Glutamatergic neuron (in vitro differentiated cells): ENCODE measurements around the gene C17orf75. TPM values are rescaled to one million over a fixed set of nuclear protein-coding genes. Genes with fewer than 3 reads are reported as not detected.
"Not testable (repeated sequence)": the region's sequence is repeated elsewhere in the genome, so short reads cannot be mapped to it uniquely, and the experiment has no call there.

Source experiments
- DNase-seq: peaks from one replicate; pipeline ENCODE4 v3.0.0; 2022
- H3K27ac Mint-ChIP-seq: one replicate; pipeline ENCODE4 v1.8.0; 2020; ENCODE audit warnings: mild to moderate bottlenecking, mixed read lengths, inconsistent platforms; ENCODE audit not compliant: unreplicated experiment
- H3K27me3 Mint-ChIP-seq: one replicate; pipeline ENCODE4 v1.8.0; 2020; ENCODE audit warnings: mild to moderate bottlenecking, moderate library complexity, mixed read lengths, inconsistent platforms; ENCODE audit not compliant: unreplicated experiment
- H3K36me3 Mint-ChIP-seq: one replicate; pipeline ENCODE4 v1.8.0; 2020; ENCODE audit warnings: mild to moderate bottlenecking, mixed read lengths, inconsistent platforms; ENCODE audit not compliant: unreplicated experiment
- H3K4me1 Mint-ChIP-seq: one replicate; pipeline ENCODE4 v1.8.0; 2020; ENCODE audit warnings: mild to moderate bottlenecking, low read depth, mixed read lengths, inconsistent platforms; ENCODE audit not compliant: unreplicated experiment
- H3K4me3 Mint-ChIP-seq: one replicate; pipeline ENCODE4 v1.8.0; 2020; ENCODE audit warnings: mild to moderate bottlenecking, mixed read lengths, inconsistent platforms; ENCODE audit not compliant: unreplicated experiment
- H3K9me3 Mint-ChIP-seq: one replicate; pipeline ENCODE4 v1.8.0; 2020; ENCODE audit warnings: mild to moderate bottlenecking, moderate library complexity, mixed read lengths, inconsistent platforms; ENCODE audit not compliant: unreplicated experiment
- total RNA-seq: library from RNA; stranded (reverse); fragmentation: NEBNext Ultra II Directional; extraction: Animal tissue kit (Norgen Biotek cat#: 25700); gene quantifications from one replicate; pipeline ENCODE4 v1.2.1, GENCODE V29; 2021; ENCODE audit not compliant: unreplicated experiment
- TF ChIP-seq, protein P1 (sequence below): fragments of 200-600 bp; sonication (generic); IDR thresholded peaks from one replicate; pipeline ENCODE4 v1.5.0; 2021; ENCODE audit not compliant: partially characterized antibody, unreplicated experiment

C17orf75 gene
- total RNA-seq, 1 donor from 2014 or later: 48.9 TPM

DNA sequence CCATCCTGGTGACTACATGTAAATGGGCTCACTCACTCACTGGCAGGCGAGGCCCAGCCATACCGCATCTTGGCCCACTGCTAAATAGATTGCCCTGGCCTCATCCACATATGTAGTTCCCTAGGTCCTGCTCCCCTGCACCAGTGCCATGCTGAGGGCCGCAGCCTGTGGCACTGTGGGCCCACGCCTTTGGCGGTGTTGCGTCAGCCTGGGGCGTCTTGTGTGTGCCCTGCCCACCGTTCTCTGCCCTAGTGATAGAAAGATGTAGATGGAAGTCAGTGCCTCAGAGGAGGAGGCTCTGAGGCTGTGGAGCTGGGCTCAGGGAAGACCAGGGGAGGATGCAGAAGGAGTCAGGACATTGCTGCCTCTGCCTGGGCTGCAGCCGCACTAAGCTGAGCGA is 18.9 kb downstream of the C17orf75 start:
- peak overlapping the region; percentile 52 for H3K27ac Mint-ChIP-seq
- peaks cover 8% of the 10 kb centered on the region for H3K27me3 Mint-ChIP-seq
- peaks cover 20% of the 10 kb centered on the region for H3K9me3 Mint-ChIP-seq
- H3K36me3 Mint-ChIP-seq: no peaks in the 10 kb centered on the region
- H3K4me1 Mint-ChIP-seq: peaks cover 8% of the 10 kb centered on the region
- DNase-seq: no peak
- no peak overlapping the region for H3K4me3 Mint-ChIP-seq
- TF ChIP-seq, protein P1, sequence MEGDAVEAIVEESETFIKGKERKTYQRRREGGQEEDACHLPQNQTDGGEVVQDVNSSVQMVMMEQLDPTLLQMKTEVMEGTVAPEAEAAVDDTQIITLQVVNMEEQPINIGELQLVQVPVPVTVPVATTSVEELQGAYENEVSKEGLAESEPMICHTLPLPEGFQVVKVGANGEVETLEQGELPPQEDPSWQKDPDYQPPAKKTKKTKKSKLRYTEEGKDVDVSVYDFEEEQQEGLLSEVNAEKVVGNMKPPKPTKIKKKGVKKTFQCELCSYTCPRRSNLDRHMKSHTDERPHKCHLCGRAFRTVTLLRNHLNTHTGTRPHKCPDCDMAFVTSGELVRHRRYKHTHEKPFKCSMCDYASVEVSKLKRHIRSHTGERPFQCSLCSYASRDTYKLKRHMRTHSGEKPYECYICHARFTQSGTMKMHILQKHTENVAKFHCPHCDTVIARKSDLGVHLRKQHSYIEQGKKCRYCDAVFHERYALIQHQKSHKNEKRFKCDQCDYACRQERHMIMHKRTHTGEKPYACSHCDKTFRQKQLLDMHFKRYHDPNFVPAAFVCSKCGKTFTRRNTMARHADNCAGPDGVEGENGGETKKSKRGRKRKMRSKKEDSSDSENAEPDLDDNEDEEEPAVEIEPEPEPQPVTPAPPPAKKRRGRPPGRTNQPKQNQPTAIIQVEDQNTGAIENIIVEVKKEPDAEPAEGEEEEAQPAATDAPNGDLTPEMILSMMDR: no peak

DNA sequence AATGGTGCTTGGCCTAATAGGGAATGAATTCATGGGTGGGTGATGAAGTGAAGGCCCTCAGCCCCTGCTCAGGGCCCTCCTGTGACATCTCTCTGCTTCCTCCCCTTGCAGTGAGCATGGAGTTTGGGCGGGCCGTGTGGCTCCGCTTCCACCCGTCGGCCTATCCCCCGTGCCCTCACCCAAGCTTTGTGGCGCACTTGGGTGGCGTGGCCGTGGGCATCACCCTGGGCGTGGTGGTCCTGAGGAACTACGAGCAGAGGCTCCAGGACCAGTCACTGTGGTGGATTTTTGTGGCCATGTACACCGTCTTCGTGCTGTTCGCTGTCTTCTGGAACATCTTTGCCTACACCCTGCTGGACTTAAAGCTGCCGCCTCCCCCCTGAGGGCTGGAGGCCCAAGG is 21.1 kb downstream of the C17orf75 start:
- Mint-ChIP-seq H3K9me3 (peaks cover 20% of the 10 kb centered on the region), H3K27ac (no peak overlapping the region), H3K4me1 (peaks cover 8% of the 10 kb centered on the region), H3K4me3 (no peak overlapping the region), H3K27me3 (peaks cover 11% of the 10 kb centered on the region), H3K36me3 (peaks cover 7% of the 10 kb centered on the region)
- no peak for DNase-seq
- TF ChIP-seq, protein P1: no peak

DNA sequence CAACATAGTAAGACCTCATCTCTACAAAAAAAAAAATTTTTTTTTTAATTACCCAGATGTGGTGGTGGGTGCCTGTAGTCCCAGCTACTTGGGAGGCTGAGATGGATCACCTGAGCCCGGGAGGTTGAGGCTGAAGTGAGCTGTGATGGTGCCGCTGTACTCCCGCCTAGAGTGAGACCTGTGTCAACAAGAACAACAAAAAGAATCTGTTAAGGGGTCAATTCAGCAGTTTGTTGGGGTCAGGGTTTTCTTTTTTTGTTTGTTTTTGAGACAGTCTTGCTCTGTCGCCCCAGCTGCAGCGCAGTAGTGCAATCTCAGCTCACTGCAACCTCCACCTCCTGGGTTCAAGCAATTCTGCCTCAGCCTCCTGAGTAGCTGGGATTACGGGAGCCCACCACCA is 21.9 kb downstream of the C17orf75 start:
- H3K9me3 Mint-ChIP-seq: peaks cover 20% of the 10 kb centered on the region
- not testable (repeated sequence) for H3K4me3 Mint-ChIP-seq, H3K4me1 Mint-ChIP-seq, DNase-seq, H3K27ac Mint-ChIP-seq
- H3K27me3 Mint-ChIP-seq: peaks cover 11% of the 10 kb centered on the region
- peaks cover 11% of the 10 kb centered on the region for H3K36me3 Mint-ChIP-seq

DNA sequence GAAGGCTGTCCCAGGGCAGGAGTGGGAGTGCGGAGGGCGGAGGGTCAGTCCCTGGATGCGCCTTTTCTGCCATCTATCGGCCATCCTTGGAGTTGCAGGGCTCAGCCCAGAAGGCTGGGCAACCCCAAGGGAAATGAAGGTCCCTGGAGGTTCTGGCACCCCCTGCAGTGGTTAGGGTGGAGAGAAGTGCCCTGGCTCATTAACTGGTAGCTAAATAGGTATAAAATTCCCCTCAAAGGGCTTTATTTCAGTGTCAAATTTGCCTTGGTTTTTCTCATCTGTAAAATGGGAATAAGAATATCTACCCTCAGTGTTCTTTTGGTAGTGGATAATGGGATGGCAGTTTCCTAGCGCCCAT is 22.4 kb downstream of the C17orf75 start:
- peaks cover 11% of the 10 kb centered on the region for H3K36me3 Mint-ChIP-seq
- H3K9me3 Mint-ChIP-seq: peaks cover 19% of the 10 kb centered on the region

DNA sequence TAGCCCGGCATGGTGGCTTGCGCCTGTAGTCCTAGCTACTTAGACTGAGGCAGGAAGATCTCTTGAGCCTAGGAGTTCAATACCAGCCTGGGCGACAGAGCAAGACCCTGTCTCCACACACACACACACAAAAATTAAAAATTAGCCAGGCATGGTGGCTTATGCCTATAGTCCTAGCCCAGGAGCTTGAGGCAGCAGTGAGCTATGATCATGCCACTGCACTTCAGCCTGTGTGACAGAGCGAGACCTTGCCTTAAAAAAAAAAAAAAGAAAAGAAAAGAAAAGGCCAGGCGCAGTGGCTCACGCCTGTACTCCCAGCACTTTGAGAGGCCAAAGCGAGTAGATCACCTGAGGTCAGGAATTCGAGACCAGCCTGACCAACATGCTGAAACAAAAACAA is 23.9 kb downstream of the C17orf75 start:
- H3K27me3 Mint-ChIP-seq: peaks cover 14% of the 10 kb centered on the region
- no peak overlapping the region for H3K27ac Mint-ChIP-seq
- no peak for DNase-seq
- H3K9me3 Mint-ChIP-seq: peaks cover 15% of the 10 kb centered on the region
- TF ChIP-seq, protein P1: no peak
- H3K4me1 Mint-ChIP-seq: peaks cover 11% of the 10 kb centered on the region
- no peak overlapping the region for H3K4me3 Mint-ChIP-seq
- peaks cover 11% of the 10 kb centered on the region for H3K36me3 Mint-ChIP-seq

More for the DNA sequence above, 22.4 kb downstream of the C17orf75 start:
- peaks cover 16% of the 10 kb centered on the region for H3K27me3 Mint-ChIP-seq
- peak; percentile 83 for DNase-seq
- no peak overlapping the region for H3K27ac Mint-ChIP-seq
- TF ChIP-seq, protein P1: peak; percentile 95
- peaks cover 13% of the 10 kb centered on the region for H3K4me1 Mint-ChIP-seq
- no peak overlapping the region for H3K4me3 Mint-ChIP-seq

DNA sequence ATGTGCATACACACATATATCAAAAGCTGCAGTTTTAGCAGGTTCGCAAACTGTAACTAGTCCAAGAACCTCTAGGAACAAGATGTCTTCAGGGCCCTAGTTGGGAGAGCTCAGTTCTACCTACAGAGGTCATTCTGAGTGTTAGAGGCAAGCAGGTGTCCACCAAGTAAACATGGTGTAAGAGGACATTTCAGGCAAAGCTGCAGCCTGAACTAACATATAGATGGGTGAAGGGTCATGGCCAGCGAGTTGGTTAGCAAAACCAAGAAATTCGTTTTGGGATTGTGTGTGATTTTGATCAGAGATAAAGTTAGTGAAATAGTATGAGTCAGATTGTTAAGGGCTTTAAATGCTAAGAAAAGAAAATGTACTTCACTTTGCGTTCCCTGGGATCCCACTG is 24.6 kb downstream of the C17orf75 start:
- Mint-ChIP-seq H3K4me3 (no peak overlapping the region), H3K27me3 (peaks cover 13% of the 10 kb centered on the region), H3K36me3 (peaks cover 11% of the 10 kb centered on the region), H3K4me1 (peaks cover 8% of the 10 kb centered on the region), H3K27ac (no peak overlapping the region), H3K9me3 (peaks cover 12% of the 10 kb centered on the region)
- TF ChIP-seq, protein P1: no peak
- no peak for DNase-seq

DNA sequence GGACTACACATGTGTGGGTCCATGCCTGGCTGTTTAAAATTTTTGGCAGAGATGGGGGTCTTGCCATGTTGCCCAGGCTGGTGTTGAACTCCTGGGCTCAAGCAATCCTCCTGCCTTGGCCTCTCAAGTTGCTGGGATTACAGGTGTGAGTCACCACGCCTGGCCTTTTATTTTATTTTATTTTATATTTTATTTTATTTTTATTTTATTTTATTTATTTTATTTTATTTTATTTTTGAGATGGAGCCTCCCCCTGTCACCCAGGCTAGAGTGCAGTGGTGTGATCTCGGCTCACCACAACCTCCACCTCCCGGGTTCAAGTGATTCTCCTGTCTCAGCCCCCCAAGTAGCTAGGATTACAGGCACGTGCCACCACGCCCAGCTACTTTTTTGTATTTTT is 25.3 kb downstream of the C17orf75 start:
- Mint-ChIP-seq H3K27me3 (peaks cover 14% of the 10 kb centered on the region), H3K36me3 (peaks cover 11% of the 10 kb centered on the region)
- not testable (repeated sequence) for H3K9me3 Mint-ChIP-seq, H3K27ac Mint-ChIP-seq, DNase-seq, H3K4me3 Mint-ChIP-seq, H3K4me1 Mint-ChIP-seq
